ENCODE results near the gene OGFOD2. TPM values are rescaled to one million over a fixed set of nuclear protein-coding genes. Genes with fewer than 3 reads are reported as not detected.

The OGFOD2 gene
- total RNA-seq, 4 donors from 2014 or later, result 4.6 to 17.7 (median 5.7) TPM

- no peak for TF ChIP-seq CTCF (IDR thresholded peaks at IDR 0.05; ENCODE audit: low read depth)
Measured at GRCh38 chr12:123010681-123011080, 35.6 kb downstream of the OGFOD2 start.

- TF ChIP-seq CTCF (IDR thresholded peaks at IDR 0.05; ENCODE audit: low read depth), result no peak
Measured at GRCh38 chr12:123011701-123012100, 36.7 kb downstream of the OGFOD2 start.

- TF ChIP-seq CTCF (IDR thresholded peaks at IDR 0.05; ENCODE audit: low read depth), result no peak
Measured at GRCh38 chr12:123013185-123014095, 38.4 kb downstream of the OGFOD2 start.

- TF ChIP-seq CTCF (IDR thresholded peaks at IDR 0.05; ENCODE audit: low read depth), result no peak
Measured at GRCh38 chr12:123017753-123018152, 42.7 kb downstream of the OGFOD2 start.

- TF ChIP-seq CTCF (IDR thresholded peaks at IDR 0.05; ENCODE audit: low read depth), result no peak
Measured at GRCh38 chr12:123019841-123020138, 44.7 kb downstream of the OGFOD2 start.

GRCh38 chr12:123021688-123022604 is 46.9 kb downstream of the OGFOD2 start:
- no peak for TF ChIP-seq CTCF (IDR thresholded peaks at IDR 0.05; ENCODE audit: low read depth)

GRCh38 chr12:123022846-123023245 is 47.8 kb downstream of the OGFOD2 start:
- TF ChIP-seq CTCF (IDR thresholded peaks at IDR 0.05; ENCODE audit: low read depth), result no peak

All from subcutaneous adipose tissue (tissue), 4 donors.